ENCODE results near the gene PAX8.

GRCh38 chr2:113223813-113224212, 54.9 kb downstream of the PAX8 start:
- TF ChIP-seq CTCF (conservative IDR thresholded peaks at IDR 0.05; ENCODE audit: low read depth, low read length) (no peak), EZH2 (IDR thresholded peaks at IDR 0.05; ENCODE audit: borderline replicate concordance, low read depth, low read length, poor library complexity, severe bottlenecking) (no peak)
